ENCODE results near the gene FDX1.

DNA sequence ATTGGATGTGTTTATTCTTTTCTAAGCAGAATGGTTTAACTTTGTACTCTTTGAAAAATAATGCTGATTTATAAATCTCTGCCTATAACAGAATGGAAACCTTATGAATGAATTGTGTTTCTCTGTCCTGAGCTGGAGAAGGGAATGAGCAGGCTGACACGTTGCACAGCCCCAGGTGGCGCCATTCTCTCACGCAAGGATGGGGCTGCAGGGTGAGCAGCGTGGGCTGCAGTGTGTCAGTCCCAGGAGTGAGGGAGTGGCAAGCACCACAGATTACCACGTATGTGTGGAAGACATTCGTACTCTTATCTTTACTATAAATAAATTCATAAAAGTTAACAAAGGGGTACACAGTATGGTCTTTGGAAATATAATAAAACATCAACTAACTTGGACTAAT is 33.4 kb downstream of the FDX1 start:
- TF ChIP-seq POLR2A (IDR thresholded peaks at IDR 0.05; ENCODE audit: low read depth, low read length), result no peak
- no peak for TF ChIP-seq POLR2AphosphoS5 (IDR thresholded peaks at IDR 0.05; ENCODE audit: low read depth, low read length)

All from GM12892 (cell line).